ENCODE measurements around the gene CLCN5.

CLCN5 gene

GRCh38 chrX:50082741-50083140 is 160.3 kb downstream of the CLCN5 start:
- no peaks in the 10 kb centered on the region for H3K36me3 ChIP-seq (ENCODE audit: control insufficient read depth, low read length)
- H3K4me1 ChIP-seq (ENCODE audit: control insufficient read depth, low read length) = no peaks in the 10 kb centered on the region
- TF ChIP-seq CTCF (IDR thresholded peaks at IDR 0.05; ENCODE audit: low read depth, low read length, poor library complexity, severe bottlenecking) = no peak
- TF ChIP-seq EZH2phosphoT487 (IDR thresholded peaks at IDR 0.05; ENCODE audit: borderline replicate concordance, low read length) = no peak
- H3F3A ChIP-seq (ENCODE audit: control insufficient read depth, insufficient read depth) = no peaks in the 10 kb centered on the region
- no peaks in the 10 kb centered on the region for H3K9me3 ChIP-seq (ENCODE audit: control insufficient read depth, insufficient read depth, low read length)
- H3K27ac ChIP-seq (ENCODE audit: low read depth, low read length) = no peak overlapping the region
- no peaks in the 10 kb centered on the region for H3K9me2 ChIP-seq (replicated peaks; ENCODE audit: control insufficient read depth, low read length)
- H4K20me1 ChIP-seq (ENCODE audit: control insufficient read depth, insufficient read depth, low read depth, low read length) = no peaks in the 10 kb centered on the region
- H3K4me2 ChIP-seq (ENCODE audit: low read length) = no peak overlapping the region
- no peak overlapping the region for H3K4me3 ChIP-seq (ENCODE audit: low read length)
- no peaks in the 10 kb centered on the region for H3K27me3 ChIP-seq (ENCODE audit: control insufficient read depth, low read length)
- H3K79me2 ChIP-seq (ENCODE audit: control insufficient read depth, low read length) = no peaks in the 10 kb centered on the region

- Histone ChIP-seq H3F3A (ENCODE audit: control insufficient read depth, insufficient read depth) (no peaks in the 10 kb centered on the region), H3K27ac (ENCODE audit: low read depth, low read length) (no peak overlapping the region), H3K79me2 (ENCODE audit: control insufficient read depth, low read length) (no peaks in the 10 kb centered on the region), H3K4me3 (ENCODE audit: low read length) (no peak overlapping the region), H3K4me1 (ENCODE audit: control insufficient read depth, low read length) (no peaks in the 10 kb centered on the region), H3K27me3 (ENCODE audit: control insufficient read depth, low read length) (no peaks in the 10 kb centered on the region), H3K9me2 (replicated peaks; ENCODE audit: control insufficient read depth, low read length) (no peaks in the 10 kb centered on the region), H3K36me3 (ENCODE audit: control insufficient read depth, low read length) (no peaks in the 10 kb centered on the region), H3K9me3 (ENCODE audit: control insufficient read depth, insufficient read depth, low read length) (no peaks in the 10 kb centered on the region), H4K20me1 (ENCODE audit: control insufficient read depth, insufficient read depth, low read depth, low read length) (no peaks in the 10 kb centered on the region), H3K4me2 (ENCODE audit: low read length) (no peak overlapping the region)
- TF ChIP-seq EZH2phosphoT487 (IDR thresholded peaks at IDR 0.05; ENCODE audit: borderline replicate concordance, low read length) = no peak
- no peak for TF ChIP-seq CTCF (IDR thresholded peaks at IDR 0.05; ENCODE audit: low read depth, low read length, poor library complexity, severe bottlenecking)
Measured at GRCh38 chrX:50088645-50089044, 166.2 kb downstream of the CLCN5 start.

- Histone ChIP-seq H3K79me2 (ENCODE audit: control insufficient read depth, low read length) (no peaks in the 10 kb centered on the region), H3F3A (ENCODE audit: control insufficient read depth, insufficient read depth) (no peaks in the 10 kb centered on the region), H3K36me3 (ENCODE audit: control insufficient read depth, low read length) (no peaks in the 10 kb centered on the region)
Measured at GRCh38 chrX:50093625-50094024, 171.2 kb downstream of the CLCN5 start.

More at GRCh38 chrX:50093625-50094024, 171.2 kb downstream of the CLCN5 start:
- Histone ChIP-seq H3K4me2 (ENCODE audit: low read length) (no peak overlapping the region), H3K4me1 (ENCODE audit: control insufficient read depth, low read length) (no peaks in the 10 kb centered on the region), H3K27me3 (ENCODE audit: control insufficient read depth, low read length) (no peaks in the 10 kb centered on the region), H3K9me2 (replicated peaks; ENCODE audit: control insufficient read depth, low read length) (no peaks in the 10 kb centered on the region), H3K4me3 (ENCODE audit: low read length) (no peak overlapping the region), H3K27ac (ENCODE audit: low read depth, low read length) (no peak overlapping the region), H4K20me1 (ENCODE audit: control insufficient read depth, insufficient read depth, low read depth, low read length) (no peaks in the 10 kb centered on the region), H3K9me3 (ENCODE audit: control insufficient read depth, insufficient read depth, low read length) (no peaks in the 10 kb centered on the region)
- TF ChIP-seq CTCF (IDR thresholded peaks at IDR 0.05; ENCODE audit: low read depth, low read length, poor library complexity, severe bottlenecking) (no peak), EZH2phosphoT487 (IDR thresholded peaks at IDR 0.05; ENCODE audit: borderline replicate concordance, low read length) (no peak)
